Body of pancreas (tissue), 4 donors: ENCODE data around the gene HSD3B7.

Experiments
- POLR2A ChIP-seq, 3 donors: fragments of 450-650 bp; IDR thresholded peaks; one replicate each; pipeline ENCODE4 v1.6.1; 2016; ENCODE audit warnings: antibody characterized with exemption in 3 of 3, mild to moderate bottlenecking in 2 of 3
- TF ChIP-seq, protein P1 (sequence below), 7 experiments: fragments of 450-650 bp in 4 of 7; fragments of 200-600 bp in 3 of 7; sonication (generic) in 3 of 7; IDR thresholded peaks; one replicate each; pipeline ENCODE4 v1.5.1; 2016 to 2019; ENCODE audit warnings: antibody characterized with exemption in 7 of 7

- TF ChIP-seq, protein P1, sequence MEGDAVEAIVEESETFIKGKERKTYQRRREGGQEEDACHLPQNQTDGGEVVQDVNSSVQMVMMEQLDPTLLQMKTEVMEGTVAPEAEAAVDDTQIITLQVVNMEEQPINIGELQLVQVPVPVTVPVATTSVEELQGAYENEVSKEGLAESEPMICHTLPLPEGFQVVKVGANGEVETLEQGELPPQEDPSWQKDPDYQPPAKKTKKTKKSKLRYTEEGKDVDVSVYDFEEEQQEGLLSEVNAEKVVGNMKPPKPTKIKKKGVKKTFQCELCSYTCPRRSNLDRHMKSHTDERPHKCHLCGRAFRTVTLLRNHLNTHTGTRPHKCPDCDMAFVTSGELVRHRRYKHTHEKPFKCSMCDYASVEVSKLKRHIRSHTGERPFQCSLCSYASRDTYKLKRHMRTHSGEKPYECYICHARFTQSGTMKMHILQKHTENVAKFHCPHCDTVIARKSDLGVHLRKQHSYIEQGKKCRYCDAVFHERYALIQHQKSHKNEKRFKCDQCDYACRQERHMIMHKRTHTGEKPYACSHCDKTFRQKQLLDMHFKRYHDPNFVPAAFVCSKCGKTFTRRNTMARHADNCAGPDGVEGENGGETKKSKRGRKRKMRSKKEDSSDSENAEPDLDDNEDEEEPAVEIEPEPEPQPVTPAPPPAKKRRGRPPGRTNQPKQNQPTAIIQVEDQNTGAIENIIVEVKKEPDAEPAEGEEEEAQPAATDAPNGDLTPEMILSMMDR (IDR thresholded peaks at IDR 0.05), result no peak
- TF ChIP-seq POLR2A (IDR thresholded peaks at IDR 0.05), result no peak
These were observed 18.9 kb upstream of the HSD3B7 start for GRCh38 chr16:30966033-30966619.
